ENCODE measurements around the gene NEGR1.

The NEGR1 gene

GRCh38 chr1:72115290-72115689 lies 167.0 kb downstream of the NEGR1 start:
- no peak for DNase-seq

GRCh38 chr1:72111662-72112061 lies 170.7 kb downstream of the NEGR1 start:
- peak in 2 of 3 donors; percentile 33 to 42 for DNase-seq

GRCh38 chr1:72109916-72110315 lies 172.4 kb downstream of the NEGR1 start:
- DNase-seq = peak in 1 of 3 donors; percentile 14

- no peak for DNase-seq
Observed at GRCh38 chr1:72105201-72105600, 177.1 kb downstream of the NEGR1 start.

- no peak for DNase-seq
Observed at GRCh38 chr1:72101840-72102632, 180.3 kb downstream of the NEGR1 start.

GRCh38 chr1:72100771-72101170 lies 181.6 kb downstream of the NEGR1 start:
- DNase-seq = peak; percentile 49 to 60 (median 55)

- DNase-seq = no peak
Observed at GRCh38 chr1:72097851-72098570, 184.3 kb downstream of the NEGR1 start.

- no peak for DNase-seq
Observed at GRCh38 chr1:72094209-72094608, 188.1 kb downstream of the NEGR1 start.

GRCh38 chr1:72086394-72086793 lies 195.9 kb downstream of the NEGR1 start:
- DNase-seq = no peak

- DNase-seq = no peak
Observed at GRCh38 chr1:72075425-72075824, 206.9 kb downstream of the NEGR1 start.

- no peak for DNase-seq
Observed at GRCh38 chr1:72066431-72066830, 215.9 kb downstream of the NEGR1 start.

- DNase-seq = peak in 2 of 3 donors; percentile 42 to 56
Observed at GRCh38 chr1:72064196-72065075, 217.9 kb downstream of the NEGR1 start.

- DNase-seq = peak in 2 of 3 donors; percentile 8 to 23
Observed at GRCh38 chr1:72063364-72064044, 218.8 kb downstream of the NEGR1 start.

- DNase-seq = peak; percentile 56 to 76 (median 66)
Observed at GRCh38 chr1:72062584-72062983, 219.8 kb downstream of the NEGR1 start.

- peak; percentile 47 to 78 (median 75) for DNase-seq
Observed at GRCh38 chr1:72060466-72061245, 221.7 kb downstream of the NEGR1 start.

GRCh38 chr1:72056516-72056915 lies 225.8 kb downstream of the NEGR1 start:
- no peak for DNase-seq

GRCh38 chr1:72051538-72051937 lies 230.8 kb downstream of the NEGR1 start:
- DNase-seq = no peak

GRCh38 chr1:72050551-72050950 lies 231.8 kb downstream of the NEGR1 start:
- no peak for DNase-seq

- peak; percentile 65 to 73 (median 72) for DNase-seq
Observed at GRCh38 chr1:72037745-72038343, 244.5 kb downstream of the NEGR1 start.

GRCh38 chr1:72034827-72035226 lies 247.5 kb downstream of the NEGR1 start:
- no peak for DNase-seq
